Naive thymus-derived CD4-positive, alpha-beta T cell (primary cell): Measurements from ENCODE around the gene P3H3. TPM values are rescaled to one million over a fixed set of nuclear protein-coding genes. Genes with fewer than 3 reads are reported as not detected.

ENCODE experiments used
- ATAC-seq: fragments of 150-1000 bp; cut with Tn5 transposase; 2 replicates; pipeline ENCODE4 v1.10.0; 2021; ENCODE audit warnings: mild to moderate bottlenecking, moderate library complexity
- CTCF ChIA-PET: fragments of 350-600 bp; sonication (Branson Sonifier 250); formaldehyde crosslinking; loops from one replicate; lab custom pipeline; 2021; ENCODE audit warnings: antibody characterized with exemption; lab: Charles Lee
- POLR2A ChIA-PET: fragments of 350-600 bp; sonication (Branson Sonifier 250); formaldehyde crosslinking; loops from one replicate; lab custom pipeline; 2021; ENCODE audit warnings: antibody characterized with exemption, inconsistent platforms; lab: Charles Lee
- DNase-seq, 9 donors: peaks; one replicate each; pipeline versions ENCODE4 v3.0.0 to v3.0.0-alpha.2; 2020 to 2022; ENCODE audit warnings: mixed read lengths in 1 of 9
- H3K27ac ChIP-seq: one replicate; pipeline ENCODE4 v1.7.0; 2013; ENCODE audit warnings: mild to moderate bottlenecking, low read depth, low read length, moderate library complexity
- H3K27me3 ChIP-seq, 2 donors: one replicate each; pipeline ENCODE4 v1.7.0; 2013; ENCODE audit warnings: low read length in 2 of 2, mild to moderate bottlenecking in 2 of 2, moderate library complexity in 2 of 2; ENCODE audit not compliant: control insufficient read depth in 2 of 2, insufficient read depth in 2 of 2
- H3K36me3 ChIP-seq, 3 experiments: 1 replicate in 2 of 3; 2 replicates in 1 of 3; pipeline ENCODE4 v1.7.0; 2013; ENCODE audit warnings: low read length in 3 of 3, mild to moderate bottlenecking in 3 of 3, moderate library complexity in 1 of 3; ENCODE audit not compliant: insufficient read depth in 3 of 3, control insufficient read depth in 2 of 3
- H3K4me1 ChIP-seq, 2 donors: one replicate each; pipeline ENCODE4 v1.7.0; 2013; ENCODE audit warnings: low read length in 2 of 2, mild to moderate bottlenecking in 2 of 2, moderate library complexity in 1 of 2; ENCODE audit not compliant: control insufficient read depth in 2 of 2, insufficient read depth in 2 of 2
- H3K4me3 ChIP-seq: 2 replicates; pipeline ENCODE4 v1.7.0; 2013; ENCODE audit warnings: mild to moderate bottlenecking, low read length
- H3K9me3 ChIP-seq, 3 experiments: 1 replicate in 2 of 3; 2 replicates in 1 of 3; pipeline ENCODE4 v1.7.0; 2013; ENCODE audit warnings: low read length in 3 of 3; ENCODE audit not compliant: control insufficient read depth in 2 of 3
- H3K27ac Mint-ChIP-seq, 9 donors: one replicate each; pipeline ENCODE4 v1.8.0; 2020 to 2022; ENCODE audit warnings: mixed read lengths in 9 of 9, mild to moderate bottlenecking in 8 of 9, moderate library complexity in 5 of 9, inconsistent platforms in 2 of 9
- H3K27me3 Mint-ChIP-seq, 5 donors: one replicate each; pipeline ENCODE4 v1.8.0; 2021 to 2022; ENCODE audit warnings: mixed read lengths in 5 of 5, mild to moderate bottlenecking in 1 of 5
- H3K36me3 Mint-ChIP-seq, 5 donors: one replicate each; pipeline ENCODE4 v1.8.0; 2020 to 2022; ENCODE audit warnings: mixed read lengths in 5 of 5, mild to moderate bottlenecking in 3 of 5, inconsistent platforms in 1 of 5
- H3K4me1 Mint-ChIP-seq, 7 donors: one replicate each; pipeline ENCODE4 v1.8.0; 2020 to 2022; ENCODE audit warnings: mixed read lengths in 7 of 7, mild to moderate bottlenecking in 3 of 7, inconsistent platforms in 1 of 7
- H3K4me3 Mint-ChIP-seq, 10 donors: one replicate each; pipeline ENCODE4 v1.8.0; 2020 to 2022; ENCODE audit warnings: mild to moderate bottlenecking in 10 of 10, mixed read lengths in 10 of 10, moderate library complexity in 6 of 10, inconsistent platforms in 2 of 10
- H3K9me3 Mint-ChIP-seq, 11 donors: one replicate each; pipeline ENCODE4 v1.8.0; 2020 to 2022; ENCODE audit warnings: mixed read lengths in 11 of 11, mild to moderate bottlenecking in 4 of 11, inconsistent platforms in 1 of 11, moderate library complexity in 1 of 11
- intact Hi-C, 2 donors: fragments of 100-400 bp; cut with micrococcal nuclease; formaldehyde crosslinking; loops; one replicate each; pipeline ENCODE4 v1.15.1; 2023
- polyA plus RNA-seq, 2 donors: library from polyadenylated mRNA; unstranded; fragments of 300-500 nt; fragmentation: Illumina TruSeq; gene quantifications; one replicate each; pipeline ENCODE4 v1.2.3, GENCODE V29; 2021
- total RNA-seq, 6 experiments: library from RNA in 5 of 6; stranded (reverse) in 5 of 6; gene quantifications; 1 replicate in 5 of 6; 2 replicates in 1 of 6; pipeline ENCODE4 v1.2.3 and lab custom pipeline; 2021 to 2026

P3H3 gene
- total and polyA plus RNA-seq, 7 experiments from 2014 or later: 1.5 to 18.2 (median 4.1) TPM

GRCh38 chr12:6782119-6782518 is 46.1 kb upstream of the P3H3 start:
- Mint-ChIP-seq H3K27me3 (no peaks in the 10 kb centered on the region), H3K36me3 (peaks cover 0 to 5% (median 0%) of the 10 kb centered on the region in 5 donors), H3K4me3 (peak overlapping the region in 7 of 10 donors; percentile 5 to 67 (median 23)), H3K9me3 (no peaks in the 10 kb centered on the region), H3K4me1 (peaks cover 39 to 87% (median 80%) of the 10 kb centered on the region in 7 donors), H3K27ac (peak overlapping the region; percentile 43 to 98 (median 94))
- peak overlapping the region; percentile 88 for H3K27ac ChIP-seq
- H3K9me3 ChIP-seq: no peaks in the 10 kb centered on the region
- ChIA-PET CTCF (interaction anchor here (0.7 to 5.1 kb wide), 7 partner anchors 10 to 69 kb away, joined by 3 to 24 read pairs (median 6); partner anchors contain the start of genes CDCA3, MLF2, PTMS and USP5), POLR2A (interaction anchor here (0.8 to 5.1 kb wide), 7 partner anchors 9 to 171 kb away, joined by 3 to 40 read pairs (median 5); partner anchors contain the start of genes LAG3 and MLF2)
- DNase-seq (peak in 1 of 9 donors; percentile 4), ATAC-seq (no peak)
- peaks cover 4 to 80% of the 10 kb centered on the region in 2 donors for H3K4me1 ChIP-seq
- H3K36me3 ChIP-seq: no peaks in the 10 kb centered on the region
- H3K4me3 ChIP-seq: no peak overlapping the region
- intact Hi-C loops: no loop called here
- H3K27me3 ChIP-seq: no peaks in the 10 kb centered on the region

- Histone ChIP-seq H3K4me3 (no peak overlapping the region), H3K9me3 (no peaks in the 10 kb centered on the region), H3K27me3 (no peaks in the 10 kb centered on the region), H3K27ac (peak overlapping the region; percentile 88), H3K4me1 (peaks cover 4 to 82% of the 10 kb centered on the region in 2 donors), H3K36me3 (no peaks in the 10 kb centered on the region)
- POLR2A ChIA-PET: interaction anchor here (0.6 to 5.1 kb wide), 11 partner anchors 9 to 93 kb away, joined by 3 to 40 read pairs (median 4); partner anchors contain the start of genes LAG3, MLF2 and ZNF384
- no peaks in the 10 kb centered on the region for H3K9me3 Mint-ChIP-seq
- intact Hi-C loops: loop anchor here in 1 of 2 donors (1.0 kb wide), 2 partner anchors 10 to 11 kb away; partner anchors contain the start of gene LAG3
- ATAC-seq: no peak
- H3K27me3 Mint-ChIP-seq: no peaks in the 10 kb centered on the region
- peaks cover 0 to 5% (median 0%) of the 10 kb centered on the region in 5 donors for H3K36me3 Mint-ChIP-seq
- peak overlapping the region; percentile 90 to 98 (median 94) for H3K27ac Mint-ChIP-seq
- CTCF ChIA-PET: interaction anchor here (0.6 to 5.1 kb wide), 7 partner anchors 9 to 173 kb away, joined by 3 to 24 read pairs (median 3); partner anchors contain the start of genes CDCA3, MLF2, PTMS and USP5
- peaks cover 42 to 87% (median 84%) of the 10 kb centered on the region in 7 donors for H3K4me1 Mint-ChIP-seq
- peak overlapping the region; percentile 14 to 69 (median 57) for H3K4me3 Mint-ChIP-seq
- DNase-seq: peak in 1 of 9 donors; percentile 12
Observed at GRCh38 chr12:6782850-6783566, 45.2 kb upstream of the P3H3 start.

GRCh38 chr12:6783828-6784227 is 44.4 kb upstream of the P3H3 start:
- Histone ChIP-seq H3K4me1 (peaks cover under 1 to 83% of the 10 kb centered on the region in 2 donors), H3K4me3 (no peak overlapping the region), H3K36me3 (no peaks in the 10 kb centered on the region), H3K9me3 (no peaks in the 10 kb centered on the region), H3K27me3 (no peaks in the 10 kb centered on the region), H3K27ac (peak overlapping the region; percentile 88)
- Mint-ChIP-seq H3K27ac (peak overlapping the region; percentile 52 to 97 (median 94)), H3K4me3 (peak overlapping the region in 4 of 10 donors; percentile 55 to 67 (median 59)), H3K9me3 (no peaks in the 10 kb centered on the region), H3K27me3 (no peaks in the 10 kb centered on the region), H3K4me1 (peaks cover 39 to 87% (median 84%) of the 10 kb centered on the region in 7 donors), H3K36me3 (no peaks in the 10 kb centered on the region)
- ChIA-PET CTCF (interaction anchor here (1.2 to 5.1 kb wide), 3 partner anchors 17 to 173 kb away, joined by 3 to 24 read pairs (median 8); partner anchors contain the start of gene PTMS), POLR2A (interaction anchor here (0.6 to 5.1 kb wide), 8 partner anchors 9 to 94 kb away, joined by 3 to 40 read pairs (median 4); partner anchors contain the start of genes MLF2 and ZNF384)
- ATAC-seq: no peak
- peak in 1 of 9 donors; percentile 1 for DNase-seq
- intact Hi-C loops: loop anchor here in 1 of 2 donors (1.0 kb wide), 2 partner anchors 9 to 12 kb away; partner anchors contain the start of gene LAG3

- no peaks in the 10 kb centered on the region for H3K27me3 Mint-ChIP-seq
- H3K36me3 Mint-ChIP-seq: no peaks in the 10 kb centered on the region
- Histone ChIP-seq H3K27me3 (no peaks in the 10 kb centered on the region), H3K4me1 (peaks cover 0 to 83% of the 10 kb centered on the region in 2 donors), H3K27ac (peak overlapping the region; percentile 88), H3K4me3 (no peak overlapping the region), H3K36me3 (no peaks in the 10 kb centered on the region), H3K9me3 (no peaks in the 10 kb centered on the region)
- POLR2A ChIA-PET: interaction anchor here (1.1 to 5.1 kb wide), 4 partner anchors 8 to 45 kb away, joined by 3 to 40 read pairs (median 11); partner anchors contain the start of gene MLF2
- peaks cover 39 to 87% (median 84%) of the 10 kb centered on the region in 7 donors for H3K4me1 Mint-ChIP-seq
- intact Hi-C loops: no loop called here
- H3K9me3 Mint-ChIP-seq: no peaks in the 10 kb centered on the region
- H3K4me3 Mint-ChIP-seq: peak overlapping the region in 4 of 10 donors; percentile 11 to 67 (median 40)
- peak overlapping the region; percentile 52 to 97 (median 94) for H3K27ac Mint-ChIP-seq
- DNase-seq (peak in 1 of 9 donors; percentile 2), ATAC-seq (no peak)
- CTCF ChIA-PET: interaction anchor here (1.0 to 5.1 kb wide), 4 partner anchors 18 to 174 kb away, joined by 3 to 24 read pairs (median 6); partner anchors contain the start of gene PTMS
Observed at GRCh38 chr12:6784296-6784695, 43.9 kb upstream of the P3H3 start.

- H3K27ac Mint-ChIP-seq: peak overlapping the region in 8 of 9 donors; percentile 88 to 97 (median 94)
- Histone ChIP-seq H3K27ac (peak overlapping the region; percentile 88), H3K9me3 (no peaks in the 10 kb centered on the region), H3K4me3 (peak overlapping the region; percentile 13), H3K36me3 (no peaks in the 10 kb centered on the region), H3K27me3 (no peaks in the 10 kb centered on the region), H3K4me1 (peaks cover 0 to 78% of the 10 kb centered on the region in 2 donors)
- ChIA-PET CTCF (interaction anchor here (0.7 to 5.1 kb wide), 4 partner anchors 18 to 164 kb away, joined by 3 to 24 read pairs (median 6); partner anchors contain the start of gene PTMS), POLR2A (interaction anchor here (1.5 to 5.1 kb wide), 4 partner anchors 8 to 44 kb away, joined by 5 to 40 read pairs (median 11); partner anchors contain the start of gene MLF2)
- DNase-seq (peak in 1 of 9 donors; percentile 5), ATAC-seq (no peak)
- H3K36me3 Mint-ChIP-seq: peaks cover 0 to 1% (median 0%) of the 10 kb centered on the region in 5 donors
- H3K9me3 Mint-ChIP-seq: no peaks in the 10 kb centered on the region
- no peaks in the 10 kb centered on the region for H3K27me3 Mint-ChIP-seq
- intact Hi-C loops: no loop called here
- peaks cover 37 to 85% (median 81%) of the 10 kb centered on the region in 7 donors for H3K4me1 Mint-ChIP-seq
- H3K4me3 Mint-ChIP-seq: peak overlapping the region in 5 of 10 donors; percentile 11 to 67 (median 23)
Observed at GRCh38 chr12:6784761-6785160, 43.4 kb upstream of the P3H3 start.
